Adrenal gland (tissue), 12 donors: ENCODE results near the gene ANGEL1. TPM values are rescaled to one million over a fixed set of nuclear protein-coding genes. Genes with fewer than 3 reads are reported as not detected.

Experiments
- DNase-seq, 7 donors: peaks; one replicate each; pipeline ENCODE4 v3.0.0-alpha.2; 2019 to 2020
- H3K27ac ChIP-seq, 5 donors: fragments of 200-600 bp; sonication (generic) in 4 of 5; 1 replicate in 3 of 5; 2 replicates in 2 of 5; pipeline versions ENCODE4 v1.5.1 to v1.8.0; 2016 to 2020; ENCODE audit warnings: mild to moderate bottlenecking in 1 of 5
- H3K27me3 ChIP-seq: fragments of 200-600 bp; 2 replicates; pipeline ENCODE4 v1.8.0; 2021
- H3K36me3 ChIP-seq, 2 donors: fragments of 200-600 bp; replicated peaks in 1 of 2; 1 replicate in 1 of 2; 2 replicates in 1 of 2; pipeline versions ENCODE4 v1.5.1 to v1.8.0; 2018 to 2022
- H3K4me1 ChIP-seq, 2 donors: fragments of 200-600 bp; replicated peaks in 1 of 2; 1 replicate in 1 of 2; 2 replicates in 1 of 2; pipeline versions ENCODE4 v1.5.1 to v1.8.0; 2018 to 2021
- H3K4me3 ChIP-seq, 4 donors: fragments of 200-600 bp; sonication (generic) in 3 of 4; one replicate each; pipeline ENCODE4 v1.5.1; 2016 to 2018
- H3K9me3 ChIP-seq, 3 donors: fragments of 200-600 bp; sonication (generic) in 1 of 3; replicated peaks in 1 of 3; 1 replicate in 2 of 3; 2 replicates in 1 of 3; pipeline versions ENCODE4 v1.5.1 to v1.8.0; 2016 to 2021
- CTCF ChIP-seq, 6 experiments: fragments of 450-650 bp in 4 of 6; fragments of 200-600 bp in 2 of 6; sonication (generic) in 1 of 6; IDR thresholded peaks; 1 replicate in 5 of 6; 2 replicates in 1 of 6; pipeline versions ENCODE4 v1.5.1 to v1.8.0; 2016 to 2021; ENCODE audit warnings: antibody characterized with exemption in 6 of 6, mild to moderate bottlenecking in 2 of 6, moderate library complexity in 1 of 6
- POLR2A ChIP-seq, 2 donors: fragments of 450-650 bp; IDR thresholded peaks; one replicate each; pipeline ENCODE4 v1.6.1; 2017; ENCODE audit warnings: antibody characterized with exemption in 2 of 2, mild to moderate bottlenecking in 2 of 2, moderate library complexity in 1 of 2
- WGBS, 4 donors: extraction: QIAGEN DNeasy Blood & Tissue Kit in 2 of 4; methylation state at CpG; one replicate each; pipeline versions ENCODE4 v1.1.5 to v1.1.7; 2013 to 2017; 5-methylcytosine and 5-hydroxymethylcytosine counted together
- intact Hi-C, 2 donors: fragments of 100-400 bp; cut with DNase I; formaldehyde crosslinking; loops; one replicate each; pipeline versions ENCODE4 v1.14.1 to v1.15.0; 2022 to 2023
- polyA plus RNA-seq, 3 donors: library from polyadenylated mRNA; stranded (reverse); fragments of 200-250 nt in 2 of 3; fragments of 350-450 nt in 1 of 3; fragmentation: Illumina TruSeq in 1 of 3; extraction: RNeasy Lipid Tissue Mini Kit (QIAGEN cat#74804) in 1 of 3; gene quantifications; one replicate each; pipeline ENCODE4 v1.2.3, GENCODE V29; 2013 to 2014
- total RNA-seq, 9 donors: library from RNA; depleted of rRNA in 4 of 9; stranded (reverse); fragments of >200 nt in 4 of 9; fragments of 120-200 nt in 1 of 9; fragmentation: NEBNext Ultra II Directional in 1 of 9; extraction: Animal tissue kit (Norgen Biotek cat#: 25700) in 1 of 9; gene quantifications; one replicate each; pipeline versions ENCODE4 v1.1.0 to v1.2.4, GENCODE V29; 2013 to 2023
- donor health status: healthy with polysubstance abuse.
- donor health status: Bipolar disorder and iron deficiency.
- donor health status: DM: yes; HTN: yes; CAD: no.
- donor health status: DM: no; HTN: no; CAD: no.
- donor health status: DM: no; HTN: no; CAD: no.
- donor health status: DM: yes; HTN: yes; CAD: no.

ANGEL1 gene
- total and polyA plus RNA-seq, 12 donors, result 11.8 to 38.2 (median 25.0) TPM

- Histone ChIP-seq H3K27ac (no peak overlapping the region), H3K27me3 (no peaks in the 10 kb centered on the region), H3K9me3 (no peaks in the 10 kb centered on the region), H3K4me1 (peaks cover 6 to 13% of the 10 kb centered on the region in 2 donors), H3K36me3 (peaks cover 0 to 70% of the 10 kb centered on the region in 2 donors), H3K4me3 (no peak overlapping the region)
- TF ChIP-seq CTCF (IDR thresholded peaks at IDR 0.05), result no peak
- TF ChIP-seq POLR2A (IDR thresholded peaks at IDR 0.05), result no peak
- WGBS, 4 donors, result 92 to 94% (median 93%) methylated on average over 6 to 12 of the region's 12 CpGs
- intact Hi-C loops, result no loop called here
- no peak for DNase-seq
Observed at GRCh38 chr14:76806446-76806845, 6.2 kb downstream of the ANGEL1 start.

- intact Hi-C loops, result no loop called here
- Histone ChIP-seq H3K4me1 (no peaks in the 10 kb centered on the region), H3K36me3 (peaks cover 0 to 50% of the 10 kb centered on the region in 2 donors)
Observed at GRCh38 chr14:76793956-76794355, 18.7 kb downstream of the ANGEL1 start.

GRCh38 chr14:76793324-76793723, 19.4 kb downstream of the ANGEL1 start:
- Histone ChIP-seq H3K27me3 (no peaks in the 10 kb centered on the region), H3K27ac (no peak overlapping the region), H3K9me3 (no peaks in the 10 kb centered on the region), H3K4me3 (no peak overlapping the region), H3K36me3 (peaks cover 0 to 56% of the 10 kb centered on the region in 2 donors), H3K4me1 (no peaks in the 10 kb centered on the region)
- WGBS, 4 donors, result 91 to 97% (median 94%) methylated on average over 3 to 4 of the region's 4 CpGs
- intact Hi-C loops, result no loop called here
- TF ChIP-seq POLR2A (IDR thresholded peaks at IDR 0.05) (no peak), CTCF (IDR thresholded peaks at IDR 0.05) (no peak)
- DNase-seq, result no peak

More at GRCh38 chr14:76793956-76794355, 18.7 kb downstream of the ANGEL1 start:
- no peak overlapping the region for H3K4me3 ChIP-seq
- H3K9me3 ChIP-seq, result no peaks in the 10 kb centered on the region
- no peak overlapping the region for H3K27ac ChIP-seq
- no peak for TF ChIP-seq CTCF (IDR thresholded peaks at IDR 0.05)
- no peak for TF ChIP-seq POLR2A (IDR thresholded peaks at IDR 0.05)
- no peaks in the 10 kb centered on the region for H3K27me3 ChIP-seq
- 85 to 88% (median 86%) methylated on average over 5 of the region's 5 CpGs for WGBS, 4 donors
- no peak for DNase-seq

- no peak for DNase-seq
- Histone ChIP-seq H3K9me3 (no peaks in the 10 kb centered on the region), H3K4me1 (no peaks in the 10 kb centered on the region), H3K4me3 (no peak overlapping the region), H3K36me3 (peaks cover 0 to 54% of the 10 kb centered on the region in 2 donors), H3K27ac (no peak overlapping the region), H3K27me3 (no peaks in the 10 kb centered on the region)
- intact Hi-C loops, result no loop called here
- TF ChIP-seq POLR2A (IDR thresholded peaks at IDR 0.05) (no peak), CTCF (IDR thresholded peaks at IDR 0.05) (no peak)
- WGBS, 4 donors, result 98 to 100% (median 99%) methylated on average over 2 of the region's 2 CpGs
Observed at GRCh38 chr14:76792422-76792821, 20.3 kb downstream of the ANGEL1 start.
